Liver (tissue), 3 donors: ENCODE data around the gene MTMR2.

Source experiments
- NR2F2 ChIP-seq: IDR thresholded peaks from 2 replicates; pipeline ENCODE4 v1.6.1; 2016; ENCODE audit warnings: antibody characterized with exemption
- RXRA ChIP-seq, 2 donors: IDR thresholded peaks; 2 replicates each; pipeline ENCODE4 v1.6.1; 2017 to 2018; ENCODE audit warnings: antibody characterized with exemption in 2 of 2, mild to moderate bottlenecking in 1 of 2
- YY1 ChIP-seq: IDR thresholded peaks from 2 replicates; pipeline ENCODE4 v1.6.1; 2016; ENCODE audit warnings: antibody characterized with exemption, mild to moderate bottlenecking
- TF ChIP-seq, protein P1 (sequence below): fragments of 150-350 bp; IDR thresholded peaks from 2 replicates; pipeline ENCODE4 v1.5.1; 2017; ENCODE audit warnings: improper control_type of control experiment, low read depth, low read length; ENCODE audit not compliant: missing input control
- TF ChIP-seq, protein P2 (sequence below): IDR thresholded peaks from 2 replicates; pipeline ENCODE4 v1.6.1; 2016; ENCODE audit warnings: antibody characterized with exemption, mild to moderate bottlenecking
- TF ChIP-seq, protein P3 (sequence below): IDR thresholded peaks from 2 replicates; pipeline ENCODE4 v1.6.1; 2016; ENCODE audit warnings: antibody characterized with exemption
- donor health status: healthy.
- donor health status: healthy.

DNA sequence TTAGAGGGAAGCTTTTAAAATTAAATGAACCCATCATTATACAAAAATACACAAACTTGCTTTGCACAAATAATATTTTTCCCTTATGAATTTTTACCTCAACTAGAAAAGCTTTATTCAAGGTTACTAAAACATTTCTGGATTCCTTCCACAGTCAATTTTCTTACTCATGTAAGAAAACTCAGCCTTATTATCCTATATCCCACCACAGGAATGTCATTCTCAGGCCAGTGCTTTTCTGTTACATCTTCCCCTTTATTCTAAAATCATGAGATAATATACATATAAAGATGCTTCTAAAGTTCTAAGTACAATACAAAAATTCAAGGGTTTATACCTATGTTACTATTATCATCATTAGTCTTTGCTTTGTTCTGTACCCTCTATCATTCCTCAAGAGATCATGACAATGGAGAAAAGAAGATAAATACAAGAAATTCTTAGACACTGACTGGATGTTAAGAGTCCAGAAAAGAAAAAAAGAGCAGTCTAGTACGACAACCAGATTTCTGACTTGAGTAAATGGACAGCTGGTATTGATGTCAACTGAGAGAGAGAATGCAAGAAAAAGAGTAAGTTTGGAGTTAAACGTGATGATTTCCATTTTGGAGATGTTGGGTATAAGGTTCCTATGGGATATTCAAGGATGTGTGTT is 60.3 kb downstream of the MTMR2 start:
- no peak for TF ChIP-seq YY1
- TF ChIP-seq, protein P1, sequence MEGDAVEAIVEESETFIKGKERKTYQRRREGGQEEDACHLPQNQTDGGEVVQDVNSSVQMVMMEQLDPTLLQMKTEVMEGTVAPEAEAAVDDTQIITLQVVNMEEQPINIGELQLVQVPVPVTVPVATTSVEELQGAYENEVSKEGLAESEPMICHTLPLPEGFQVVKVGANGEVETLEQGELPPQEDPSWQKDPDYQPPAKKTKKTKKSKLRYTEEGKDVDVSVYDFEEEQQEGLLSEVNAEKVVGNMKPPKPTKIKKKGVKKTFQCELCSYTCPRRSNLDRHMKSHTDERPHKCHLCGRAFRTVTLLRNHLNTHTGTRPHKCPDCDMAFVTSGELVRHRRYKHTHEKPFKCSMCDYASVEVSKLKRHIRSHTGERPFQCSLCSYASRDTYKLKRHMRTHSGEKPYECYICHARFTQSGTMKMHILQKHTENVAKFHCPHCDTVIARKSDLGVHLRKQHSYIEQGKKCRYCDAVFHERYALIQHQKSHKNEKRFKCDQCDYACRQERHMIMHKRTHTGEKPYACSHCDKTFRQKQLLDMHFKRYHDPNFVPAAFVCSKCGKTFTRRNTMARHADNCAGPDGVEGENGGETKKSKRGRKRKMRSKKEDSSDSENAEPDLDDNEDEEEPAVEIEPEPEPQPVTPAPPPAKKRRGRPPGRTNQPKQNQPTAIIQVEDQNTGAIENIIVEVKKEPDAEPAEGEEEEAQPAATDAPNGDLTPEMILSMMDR = no peak
- no peak for TF ChIP-seq RXRA (IDR thresholded peaks at IDR 0.05)
- no peak for TF ChIP-seq NR2F2
- TF ChIP-seq, protein P2, sequence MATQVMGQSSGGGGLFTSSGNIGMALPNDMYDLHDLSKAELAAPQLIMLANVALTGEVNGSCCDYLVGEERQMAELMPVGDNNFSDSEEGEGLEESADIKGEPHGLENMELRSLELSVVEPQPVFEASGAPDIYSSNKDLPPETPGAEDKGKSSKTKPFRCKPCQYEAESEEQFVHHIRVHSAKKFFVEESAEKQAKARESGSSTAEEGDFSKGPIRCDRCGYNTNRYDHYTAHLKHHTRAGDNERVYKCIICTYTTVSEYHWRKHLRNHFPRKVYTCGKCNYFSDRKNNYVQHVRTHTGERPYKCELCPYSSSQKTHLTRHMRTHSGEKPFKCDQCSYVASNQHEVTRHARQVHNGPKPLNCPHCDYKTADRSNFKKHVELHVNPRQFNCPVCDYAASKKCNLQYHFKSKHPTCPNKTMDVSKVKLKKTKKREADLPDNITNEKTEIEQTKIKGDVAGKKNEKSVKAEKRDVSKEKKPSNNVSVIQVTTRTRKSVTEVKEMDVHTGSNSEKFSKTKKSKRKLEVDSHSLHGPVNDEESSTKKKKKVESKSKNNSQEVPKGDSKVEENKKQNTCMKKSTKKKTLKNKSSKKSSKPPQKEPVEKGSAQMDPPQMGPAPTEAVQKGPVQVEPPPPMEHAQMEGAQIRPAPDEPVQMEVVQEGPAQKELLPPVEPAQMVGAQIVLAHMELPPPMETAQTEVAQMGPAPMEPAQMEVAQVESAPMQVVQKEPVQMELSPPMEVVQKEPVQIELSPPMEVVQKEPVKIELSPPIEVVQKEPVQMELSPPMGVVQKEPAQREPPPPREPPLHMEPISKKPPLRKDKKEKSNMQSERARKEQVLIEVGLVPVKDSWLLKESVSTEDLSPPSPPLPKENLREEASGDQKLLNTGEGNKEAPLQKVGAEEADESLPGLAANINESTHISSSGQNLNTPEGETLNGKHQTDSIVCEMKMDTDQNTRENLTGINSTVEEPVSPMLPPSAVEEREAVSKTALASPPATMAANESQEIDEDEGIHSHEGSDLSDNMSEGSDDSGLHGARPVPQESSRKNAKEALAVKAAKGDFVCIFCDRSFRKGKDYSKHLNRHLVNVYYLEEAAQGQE = no peak
- TF ChIP-seq, protein P3, sequence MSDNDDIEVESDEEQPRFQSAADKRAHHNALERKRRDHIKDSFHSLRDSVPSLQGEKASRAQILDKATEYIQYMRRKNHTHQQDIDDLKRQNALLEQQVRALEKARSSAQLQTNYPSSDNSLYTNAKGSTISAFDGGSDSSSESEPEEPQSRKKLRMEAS = no peak
